RWPE1 (cell line): ENCODE data around the gene PANK4.

Experiments used
- CTCF ChIA-PET: fragments of 350-600 bp; sonication (Branson Sonifier 250); formaldehyde crosslinking; extraction: SDS; loops from one replicate; lab custom pipeline; 2021; lab: Yijun Ruan, JAX
- POLR2A ChIA-PET: fragments of 400-600 bp; formaldehyde crosslinking; extraction: SDS; loops from one replicate; lab custom pipeline; 2020; ENCODE audit warnings: antibody characterized with exemption; ENCODE audit not compliant: low non-redundant PET; lab: Yijun Ruan, JAX
- DNase-seq: peaks from one replicate; pipeline ENCODE4 v3.0.0; 2012; ENCODE audit warnings: low spot score
- H3K27ac ChIP-seq: fragments of 450-650 bp; 2 replicates; pipeline ENCODE4 v1.5.1; 2017
- CTCF ChIP-seq: fragments of 450-650 bp; conservative IDR thresholded peaks from 2 replicates; pipeline ENCODE4 v1.5.1; 2017; ENCODE audit warnings: low read depth, mild to moderate bottlenecking

The PANK4 gene

GRCh38 chr1:2486558-2486957, 39.8 kb downstream of the PANK4 start:
- no peak for TF ChIP-seq CTCF
- ChIA-PET CTCF (no interaction called here), POLR2A (no interaction called here)
- no peak for DNase-seq
- no peak overlapping the region for H3K27ac ChIP-seq

- no peak for DNase-seq
- no peak overlapping the region for H3K27ac ChIP-seq
- ChIA-PET CTCF (no interaction called here), POLR2A (no interaction called here)
- TF ChIP-seq CTCF = no peak
Observed at GRCh38 chr1:2486041-2486440, 40.4 kb downstream of the PANK4 start.

- ChIA-PET CTCF (no interaction called here), POLR2A (no interaction called here)
- DNase-seq = no peak
- no peak overlapping the region for H3K27ac ChIP-seq
- TF ChIP-seq CTCF = no peak
Observed at GRCh38 chr1:2483970-2484369, 42.4 kb downstream of the PANK4 start.

- POLR2A ChIA-PET = no interaction called here
- H3K27ac ChIP-seq = peak overlapping the region; percentile 78
- no peak for DNase-seq
- TF ChIP-seq CTCF = no peak
- CTCF ChIA-PET = no interaction called here
Observed at GRCh38 chr1:2483026-2483425, 43.4 kb downstream of the PANK4 start.

- TF ChIP-seq CTCF = no peak
- ChIA-PET POLR2A (no interaction called here), CTCF (no interaction called here)
- no peak for DNase-seq
- peak overlapping the region; percentile 78 for H3K27ac ChIP-seq
Observed at GRCh38 chr1:2482588-2482987, 43.8 kb downstream of the PANK4 start.

GRCh38 chr1:2481885-2482284, 44.5 kb downstream of the PANK4 start:
- peak; percentile 55 for DNase-seq
- ChIA-PET CTCF (no interaction called here), POLR2A (no interaction called here)
- H3K27ac ChIP-seq = peak overlapping the region; percentile 78
- no peak for TF ChIP-seq CTCF

GRCh38 chr1:2480986-2481364, 45.4 kb downstream of the PANK4 start:
- no peak for DNase-seq
- no peak for TF ChIP-seq CTCF
- CTCF ChIA-PET = interaction anchor here (0.6 kb wide), 1 partner anchor 91 kb away, joined by 8 read pairs; no protein-coding TSS in a partner anchor
- POLR2A ChIA-PET = no interaction called here
- peak overlapping the region; percentile 78 for H3K27ac ChIP-seq
